ENCODE results near the gene CIB4.

The CIB4 gene

GRCh38 chr2:26606847-26607190, 34.3 kb downstream of the CIB4 start:
- no peak for DNase-seq (ENCODE audit: low spot score)

GRCh38 chr2:26605999-26606846, 34.9 kb downstream of the CIB4 start:
- DNase-seq (ENCODE audit: low spot score) = no peak

- DNase-seq (ENCODE audit: low spot score) = peak; percentile 71
Observed at GRCh38 chr2:26605195-26605998, 35.8 kb downstream of the CIB4 start.

- DNase-seq (ENCODE audit: low spot score) = no peak
Observed at GRCh38 chr2:26602575-26602974, 38.6 kb downstream of the CIB4 start.

- DNase-seq (ENCODE audit: low spot score) = no peak
Observed at GRCh38 chr2:26599387-26599786, 41.8 kb downstream of the CIB4 start.

- no peak for DNase-seq (ENCODE audit: low spot score)
Observed at GRCh38 chr2:26598996-26599373, 42.2 kb downstream of the CIB4 start.

GRCh38 chr2:26598336-26598995, 42.7 kb downstream of the CIB4 start:
- no peak for DNase-seq (ENCODE audit: low spot score)

- DNase-seq (ENCODE audit: low spot score) = no peak
Observed at GRCh38 chr2:26597197-26597596, 44.0 kb downstream of the CIB4 start.

- no peak for DNase-seq (ENCODE audit: low spot score)
Observed at GRCh38 chr2:26595146-26595545, 46.0 kb downstream of the CIB4 start.

GRCh38 chr2:26591619-26592505, 49.3 kb downstream of the CIB4 start:
- DNase-seq (ENCODE audit: low spot score) = no peak

GRCh38 chr2:26590980-26591618, 50.1 kb downstream of the CIB4 start:
- DNase-seq (ENCODE audit: low spot score) = no peak

- no peak for DNase-seq (ENCODE audit: low spot score)
Observed at GRCh38 chr2:26590508-26590907, 50.7 kb downstream of the CIB4 start.

- no peak for DNase-seq (ENCODE audit: low spot score)
Observed at GRCh38 chr2:26588576-26588975, 52.6 kb downstream of the CIB4 start.

GRCh38 chr2:26587994-26588393, 53.2 kb downstream of the CIB4 start:
- DNase-seq (ENCODE audit: low spot score) = no peak

GRCh38 chr2:26585966-26586365, 55.2 kb downstream of the CIB4 start:
- no peak for DNase-seq (ENCODE audit: low spot score)

GRCh38 chr2:26585100-26585499, 56.1 kb downstream of the CIB4 start:
- DNase-seq (ENCODE audit: low spot score) = no peak

GRCh38 chr2:26584656-26585055, 56.5 kb downstream of the CIB4 start:
- no peak for DNase-seq (ENCODE audit: low spot score)

- no peak for DNase-seq (ENCODE audit: low spot score)
Observed at GRCh38 chr2:26584191-26584590, 57.0 kb downstream of the CIB4 start.

- DNase-seq (ENCODE audit: low spot score) = no peak
Observed at GRCh38 chr2:26583381-26583911, 57.7 kb downstream of the CIB4 start.

- DNase-seq (ENCODE audit: low spot score) = no peak
Observed at GRCh38 chr2:26582890-26583289, 58.3 kb downstream of the CIB4 start.
